Measurements from ENCODE around the gene SMOC2. TPM values are rescaled to one million over a fixed set of nuclear protein-coding genes. Genes with fewer than 3 reads are reported as not detected.

SMOC2 gene
- total and polyA plus RNA-seq, 2 of the 4 experiments (the other 2 are of a cell fraction), result not detected

DNA sequence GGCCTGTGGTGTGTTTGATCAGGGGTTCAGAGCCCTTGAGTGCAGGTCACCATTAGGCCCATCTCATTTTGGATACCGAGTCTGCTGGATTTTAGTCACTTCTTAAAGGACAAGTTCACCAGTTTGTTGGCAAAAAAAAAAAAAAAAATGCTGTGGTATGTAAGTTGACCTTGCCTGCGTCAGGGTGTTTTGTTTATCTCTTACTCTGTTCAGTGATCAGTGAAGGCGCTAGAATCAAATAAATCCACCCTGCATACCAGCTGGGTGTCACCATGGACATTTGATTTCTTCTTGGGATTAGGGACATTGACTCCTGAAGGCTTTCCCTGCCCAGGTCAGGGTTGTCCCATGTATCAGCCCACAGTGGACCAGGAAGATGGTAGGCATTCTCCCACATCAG, 6.7 kb downstream of the SMOC2 start:
- Histone ChIP-seq H3K56ac (ENCODE audit: extremely low read depth, insufficient read depth, low read length) (no peak overlapping the region), H2AK9ac (replicated peaks; ENCODE audit: low read depth, low read length, poor library complexity) (no peak overlapping the region), H3K9me3 (ENCODE audit: control insufficient read depth, insufficient read depth, low read length) (peaks cover 25% of the 10 kb centered on the region), H4K5ac (ENCODE audit: low read depth, low read length) (no peak overlapping the region), H2AFZ (replicated peaks; ENCODE audit: low read length, poor library complexity) (no peak overlapping the region), H3K4me1 (ENCODE audit: control insufficient read depth, insufficient read depth, low read length) (no peaks in the 10 kb centered on the region), H2BK120ac (ENCODE audit: low read depth, low read length) (no peak overlapping the region), H3K4me2 (ENCODE audit: low read depth, low read length) (no peak overlapping the region), H3K14ac (replicated peaks; ENCODE audit: low read depth, low read length) (no peak overlapping the region), H3K4me3 (ENCODE audit: insufficient read depth, low read depth, low read length) (no peak overlapping the region), H4K8ac (ENCODE audit: low read depth in 2 of 2, low read length in 2 of 2) (no peak overlapping the region), H2BK15ac (ENCODE audit: low read depth, low read length) (no peak overlapping the region), H3K18ac (ENCODE audit: low read depth, low read length) (no peak overlapping the region), H3K36me3 (ENCODE audit: control insufficient read depth, insufficient read depth, low read length) (no peaks in the 10 kb centered on the region), H4K91ac (ENCODE audit: insufficient read depth, low read depth, low read length) (no peak overlapping the region), H2BK20ac (ENCODE audit: low read depth, low read length) (no peak overlapping the region), H3K9me1 (ENCODE audit: insufficient read depth, low read length) (no peaks in the 10 kb centered on the region), H4K20me1 (ENCODE audit: insufficient read depth, low read length) (no peaks in the 10 kb centered on the region), H3K79me1 (ENCODE audit: low read depth in 1 of 2, low read length in 2 of 2) (no peaks in the 10 kb centered on the region), H2AK5ac (ENCODE audit: low read depth, low read length) (no peak overlapping the region), H3K4ac (ENCODE audit: low read depth, low read length) (no peak overlapping the region), H2BK5ac (ENCODE audit: low read depth, low read length, poor library complexity, severe bottlenecking) (no peak overlapping the region), H3K27ac (ENCODE audit: insufficient read depth, low read length) (no peak overlapping the region), H3K9ac (ENCODE audit: low read depth, low read length) (no peak overlapping the region), H3K27me3 (ENCODE audit: control insufficient read depth, insufficient read depth, low read length) (no peaks in the 10 kb centered on the region), H3K23ac (ENCODE audit: low read depth, low read length) (no peak overlapping the region)
- WGBS, 2 experiments (ENCODE audit: extremely low coverage in 2 of 2, insufficient read length in 1 of 2), result no CpG with 5 or more reads among the region's 3 CpGs
- ChIA-PET CTCF (no interaction called here), POLR2A (ENCODE audit: unreplicated experiment) (no interaction called here)
- ATAC-seq (ENCODE audit: low read depth) (no peak), DNase-seq (no peak)
- no peak for TF ChIP-seq BHLHE40 (IDR thresholded peaks at IDR 0.05; ENCODE audit: low read depth, low read length)
- intact Hi-C loops (cut with micrococcal nuclease) (no loop called here), dilution Hi-C loops (cut with HindIII; ENCODE audit: low sequenced_read_pairs, unreplicated experiment) (no loop called here), in situ Hi-C loops (cut with MboI; ENCODE audit: low sequenced_read_pairs) (no loop called here)
- BruUV-seq (replicated peaks), result no TSS peak

Measured in IMR-90 (cell line).